ENCODE data around the gene GNG7.

The GNG7 gene

DNA sequence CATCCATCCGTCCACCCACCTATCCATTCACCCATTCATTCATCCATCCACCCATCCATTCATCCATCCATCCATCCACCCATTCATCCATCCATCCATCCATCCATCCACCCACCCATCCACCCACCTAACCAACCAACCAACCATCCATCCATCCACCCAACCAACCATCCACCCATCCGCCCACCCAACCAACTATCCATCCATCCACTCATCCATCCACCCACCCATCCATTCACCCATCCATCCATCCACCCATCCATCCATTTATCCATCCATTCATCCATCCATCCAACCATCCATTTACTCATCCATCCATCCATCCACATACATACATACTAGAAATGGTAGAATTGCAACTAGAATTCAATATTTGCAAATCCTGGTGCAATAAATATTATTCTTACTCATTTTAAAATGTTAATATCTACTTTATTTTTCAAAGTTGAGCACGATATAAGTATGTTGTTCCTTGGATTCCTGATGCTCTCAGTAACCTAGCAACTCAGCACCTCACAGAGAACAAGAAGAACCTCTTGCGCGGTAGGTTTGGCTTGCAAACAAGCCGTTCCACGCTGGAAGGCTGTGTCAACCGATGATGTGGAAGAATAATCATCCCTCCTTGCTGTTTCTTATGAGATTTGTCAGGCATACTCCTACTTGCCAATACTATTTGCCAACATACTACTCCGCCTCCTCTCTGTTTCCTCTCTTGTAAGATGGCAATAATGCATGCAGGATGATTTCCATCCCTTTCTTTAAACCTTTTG lies 111.7 kb downstream of the GNG7 start:
- peak overlapping the region; percentile 17; the same call in 1 of the 2 replicates for H3K27ac ChIP-seq

DNA sequence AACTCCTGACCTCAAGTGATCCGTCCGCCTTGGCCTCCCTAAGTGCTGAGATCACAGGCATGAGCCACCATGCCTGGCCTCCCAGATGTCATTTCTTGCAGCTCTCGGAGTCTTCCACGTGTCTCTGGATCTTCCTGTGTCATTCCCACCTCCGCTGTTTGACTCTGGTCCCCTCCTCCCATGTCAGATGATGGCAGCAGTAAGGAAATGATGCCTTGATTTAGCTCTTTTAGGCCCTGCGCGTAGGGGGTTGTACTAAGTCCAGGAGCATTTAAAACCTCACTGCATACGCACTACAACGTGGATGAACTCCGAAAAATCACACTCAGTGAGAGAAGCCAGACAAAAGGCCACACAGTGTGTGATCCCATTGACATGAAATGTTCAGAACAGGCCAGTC lies 113.1 kb downstream of the GNG7 start:
- TF ChIP-seq, protein P1, sequence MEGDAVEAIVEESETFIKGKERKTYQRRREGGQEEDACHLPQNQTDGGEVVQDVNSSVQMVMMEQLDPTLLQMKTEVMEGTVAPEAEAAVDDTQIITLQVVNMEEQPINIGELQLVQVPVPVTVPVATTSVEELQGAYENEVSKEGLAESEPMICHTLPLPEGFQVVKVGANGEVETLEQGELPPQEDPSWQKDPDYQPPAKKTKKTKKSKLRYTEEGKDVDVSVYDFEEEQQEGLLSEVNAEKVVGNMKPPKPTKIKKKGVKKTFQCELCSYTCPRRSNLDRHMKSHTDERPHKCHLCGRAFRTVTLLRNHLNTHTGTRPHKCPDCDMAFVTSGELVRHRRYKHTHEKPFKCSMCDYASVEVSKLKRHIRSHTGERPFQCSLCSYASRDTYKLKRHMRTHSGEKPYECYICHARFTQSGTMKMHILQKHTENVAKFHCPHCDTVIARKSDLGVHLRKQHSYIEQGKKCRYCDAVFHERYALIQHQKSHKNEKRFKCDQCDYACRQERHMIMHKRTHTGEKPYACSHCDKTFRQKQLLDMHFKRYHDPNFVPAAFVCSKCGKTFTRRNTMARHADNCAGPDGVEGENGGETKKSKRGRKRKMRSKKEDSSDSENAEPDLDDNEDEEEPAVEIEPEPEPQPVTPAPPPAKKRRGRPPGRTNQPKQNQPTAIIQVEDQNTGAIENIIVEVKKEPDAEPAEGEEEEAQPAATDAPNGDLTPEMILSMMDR (conservative IDR thresholded peaks at IDR 0.05): no peak
- H3K27ac ChIP-seq: no peak overlapping the region

More for the DNA sequence above, 111.7 kb downstream of the GNG7 start:
- TF ChIP-seq, protein P1 (conservative IDR thresholded peaks at IDR 0.05): no peak

DNA sequence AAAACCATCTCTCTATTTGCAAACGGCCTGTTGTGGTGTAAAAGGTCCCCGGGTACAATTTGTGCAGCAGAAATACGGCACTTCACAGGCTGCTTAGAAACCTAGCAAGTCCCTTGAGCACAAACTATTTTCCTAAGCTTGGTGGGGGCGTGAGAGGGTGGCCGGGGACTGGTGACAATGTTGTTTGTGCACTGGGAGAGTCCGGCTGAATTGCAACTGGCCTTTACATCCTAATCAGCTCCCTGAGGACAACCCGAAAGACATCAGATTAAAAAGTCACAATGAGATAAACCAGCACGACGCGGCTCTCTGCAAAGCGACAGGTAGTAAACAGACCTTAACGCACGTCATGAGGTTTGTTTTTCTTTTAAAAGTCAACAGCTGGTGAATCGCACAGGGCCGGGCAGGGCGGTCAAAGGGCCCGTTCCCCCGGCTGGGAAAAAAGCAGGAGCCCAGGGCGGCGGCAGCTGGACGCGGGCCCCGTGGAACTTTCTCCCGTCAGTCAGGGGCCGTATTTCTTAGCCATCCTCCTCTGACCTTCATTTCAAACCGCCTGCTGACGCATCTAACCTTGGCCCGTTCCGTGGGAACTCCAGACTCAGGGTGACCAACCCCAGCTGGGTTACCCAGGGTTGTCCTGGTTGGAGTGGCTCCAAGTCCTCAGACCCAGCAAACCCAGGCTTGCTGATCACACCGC lies 114.3 kb downstream of the GNG7 start:
- peak overlapping the region; percentile 70 for H3K27ac ChIP-seq
- TF ChIP-seq, protein P1 (conservative IDR thresholded peaks at IDR 0.05): no peak

DNA sequence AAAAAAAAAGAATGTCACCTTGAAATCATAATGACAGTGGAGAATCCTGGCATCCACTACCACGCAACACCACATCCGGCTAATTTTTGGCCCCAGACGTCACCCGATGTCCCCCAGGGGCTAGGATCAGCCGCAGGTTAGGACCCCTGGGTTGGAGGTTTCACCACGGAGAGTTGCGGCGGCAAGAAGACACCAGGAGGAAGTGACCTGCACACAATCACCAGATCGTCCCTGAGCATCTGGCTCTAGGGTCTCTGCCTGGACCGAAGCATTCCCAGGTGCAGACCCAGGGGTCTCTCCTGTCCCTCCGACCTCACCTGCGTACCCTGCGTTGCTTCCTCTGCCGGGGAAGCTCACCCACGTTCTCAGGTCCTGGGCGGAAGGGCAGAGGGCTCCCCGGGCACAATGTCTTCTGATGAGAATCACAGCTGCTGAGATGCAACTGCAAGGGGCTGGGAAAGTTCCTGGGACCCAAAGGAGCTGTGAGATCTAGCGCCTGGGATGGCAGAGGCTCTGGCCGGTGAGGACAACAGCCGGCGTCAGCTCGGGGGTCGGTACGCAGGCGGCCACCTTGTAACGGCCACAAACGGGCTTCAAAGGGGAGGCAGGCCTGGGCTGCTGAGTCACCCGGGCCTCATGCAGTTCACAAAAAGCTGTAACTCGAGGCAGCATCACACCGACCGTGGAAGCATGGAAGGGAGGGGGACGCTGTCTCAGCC lies 115.3 kb downstream of the GNG7 start:
- TF ChIP-seq, protein P1 (conservative IDR thresholded peaks at IDR 0.05): no peak

DNA sequence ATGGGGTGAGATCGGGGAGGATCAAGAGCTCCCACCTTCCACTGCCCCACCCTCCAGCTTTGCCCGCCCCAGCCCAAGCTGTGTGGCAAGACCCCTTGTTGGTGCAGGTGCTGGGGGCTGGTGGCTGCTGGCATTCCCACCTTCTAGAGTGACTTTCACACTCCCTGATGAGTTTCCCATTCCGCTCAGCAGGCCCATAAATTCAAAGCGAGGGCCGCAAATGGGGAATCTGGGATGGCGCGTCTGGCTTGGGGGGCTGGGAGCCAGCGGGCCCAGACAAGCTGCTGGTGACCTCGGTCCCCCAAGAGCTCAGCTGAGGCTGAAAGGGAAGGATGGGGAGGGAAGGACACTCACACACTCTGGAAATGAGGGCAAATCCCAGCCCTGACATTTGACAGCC lies 116.3 kb downstream of the GNG7 start:
- H3K27ac ChIP-seq: no peak overlapping the region
- TF ChIP-seq, protein P1 (conservative IDR thresholded peaks at IDR 0.05): no peak

More for the DNA sequence above, 115.3 kb downstream of the GNG7 start:
- H3K27ac ChIP-seq: peak overlapping the region; percentile 70

DNA sequence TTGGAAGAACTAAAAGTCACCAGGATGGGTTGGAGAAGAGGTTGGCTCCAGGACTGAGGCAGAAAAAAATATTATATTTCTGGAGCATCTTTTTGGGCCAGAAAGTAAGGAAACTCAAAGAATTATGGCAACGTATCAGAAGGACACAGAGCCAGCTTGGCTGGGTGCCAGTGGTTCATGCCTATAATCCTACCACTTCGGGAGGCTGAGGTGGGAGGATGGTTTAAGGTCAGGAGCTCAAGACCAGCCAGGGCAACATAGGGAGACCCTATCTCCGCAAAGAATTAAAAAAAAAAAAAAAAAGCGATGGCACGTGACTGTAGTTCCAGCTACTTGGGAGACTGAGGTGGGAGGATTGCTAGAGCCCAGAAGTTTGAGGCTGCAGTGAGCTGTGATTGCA lies 118.5 kb downstream of the GNG7 start:
- TF ChIP-seq, protein P1 (conservative IDR thresholded peaks at IDR 0.05): no peak
- no peak overlapping the region for H3K27ac ChIP-seq
